IMR-90 (cell line): ENCODE measurements around the gene IL1F10. TPM values are rescaled to one million over a fixed set of nuclear protein-coding genes. Genes with fewer than 3 reads are reported as not detected.

ENCODE experiments used
- ATAC-seq: fragments of 200-7000 bp; cut with Tn5 transposase; 2 replicates; pipeline ENCODE4 v1.9.1; 2020; ENCODE audit warnings: low read depth, mild to moderate bottlenecking, moderate library complexity
- BruUV-seq: library from RNA; stranded (reverse); fragments of 400-500 nt; replicated peaks from 2 replicates; lab custom pipeline; 2021; lab: Mats Ljungman, UMichigan
- CTCF ChIA-PET: fragments of 300-600 bp; formaldehyde crosslinking; extraction: SDS; loops from one replicate; lab custom pipeline; 2021; ENCODE audit warnings: antibody characterized with exemption; lab: Yijun Ruan, JAX
- POLR2A ChIA-PET: fragments of 300-600 bp; sonication (Branson Sonifier 250); formaldehyde crosslinking; loops from one replicate; lab custom pipeline; 2022; ENCODE audit warnings: antibody characterized with exemption; ENCODE audit not compliant: unreplicated experiment; lab: Charles Lee
- DNase-seq: peaks from one replicate; pipeline ENCODE4 v3.0.0; 2013
- H2AFZ ChIP-seq: replicated peaks from 2 replicates; pipeline ENCODE3; 2013; ENCODE audit warnings: low read length, mild to moderate bottlenecking; ENCODE audit not compliant: poor library complexity
- H2AK5ac ChIP-seq: 2 replicates; pipeline ENCODE4 v1.6.1; 2013; ENCODE audit warnings: low read depth, low read length, inconsistent platforms
- H2AK9ac ChIP-seq: replicated peaks from 2 replicates; pipeline ENCODE3; 2013; ENCODE audit warnings: mild to moderate bottlenecking, low read depth, low read length, moderate library complexity; ENCODE audit not compliant: poor library complexity
- H2BK120ac ChIP-seq: 2 replicates; pipeline ENCODE4 v1.6.1; 2013; ENCODE audit warnings: low read depth, low read length, inconsistent platforms
- H2BK15ac ChIP-seq: 3 replicates; pipeline ENCODE4 v1.6.1; 2013; ENCODE audit warnings: low read depth, low read length, inconsistent platforms
- H2BK20ac ChIP-seq: 2 replicates; pipeline ENCODE4 v1.6.1; 2013; ENCODE audit warnings: low read depth, mild to moderate bottlenecking, inconsistent platforms, low read length, moderate library complexity
- H2BK5ac ChIP-seq: 2 replicates; pipeline ENCODE4 v1.6.1; 2013; ENCODE audit warnings: mild to moderate bottlenecking, low read depth, low read length, inconsistent platforms; ENCODE audit not compliant: poor library complexity, severe bottlenecking
- H3K14ac ChIP-seq: replicated peaks from 2 replicates; pipeline ENCODE4 v1.6.1; 2013; ENCODE audit warnings: low read depth, low read length, inconsistent platforms
- H3K18ac ChIP-seq: 2 replicates; pipeline ENCODE4 v1.6.1; 2013; ENCODE audit warnings: low read depth, low read length, control low read depth
- H3K23ac ChIP-seq: 2 replicates; pipeline ENCODE4 v1.6.1; 2013; ENCODE audit warnings: low read depth, low read length, inconsistent platforms
- H3K27ac ChIP-seq: 2 replicates; pipeline ENCODE4 v1.5.1; 2013; ENCODE audit warnings: mild to moderate bottlenecking, control low read depth, low read length; ENCODE audit not compliant: insufficient read depth
- H3K27me3 ChIP-seq: 2 replicates; pipeline ENCODE4 v1.6.1; 2013; ENCODE audit warnings: low read length; ENCODE audit not compliant: control insufficient read depth, insufficient read depth
- H3K36me3 ChIP-seq: 2 replicates; pipeline ENCODE4 v1.6.1; 2013; ENCODE audit warnings: low read length, mixed read lengths; ENCODE audit not compliant: control insufficient read depth, insufficient read depth
- H3K4ac ChIP-seq: 2 replicates; pipeline ENCODE4 v1.6.1; 2013; ENCODE audit warnings: low read depth, low read length, inconsistent platforms
- H3K4me1 ChIP-seq: 2 replicates; pipeline ENCODE4 v1.6.1; 2013; ENCODE audit warnings: low read length, mixed read lengths; ENCODE audit not compliant: control insufficient read depth, insufficient read depth
- H3K4me2 ChIP-seq: 2 replicates; pipeline ENCODE4 v1.6.1; 2013; ENCODE audit warnings: low read depth, mild to moderate bottlenecking, control low read depth, low read length, moderate library complexity
- H3K4me3 ChIP-seq: 2 replicates; pipeline ENCODE4 v1.5.1; 2013; ENCODE audit warnings: low read depth, mild to moderate bottlenecking, control low read depth, low read length, moderate library complexity; ENCODE audit not compliant: insufficient read depth
- H3K56ac ChIP-seq: 2 replicates; pipeline ENCODE4 v1.6.1; 2013; ENCODE audit warnings: low read length, inconsistent platforms; ENCODE audit not compliant: insufficient read depth; ENCODE audit errors: extremely low read depth
- H3K79me1 ChIP-seq, 2 experiments: 2 replicates each; pipeline ENCODE4 v1.6.1; 2013; ENCODE audit warnings: low read length in 2 of 2, inconsistent platforms in 1 of 2, low read depth in 1 of 2
- H3K9ac ChIP-seq: 2 replicates; pipeline ENCODE4 v1.6.1; 2013; ENCODE audit warnings: low read depth, low read length, control low read depth
- H3K9me1 ChIP-seq: 2 replicates; pipeline ENCODE4 v1.6.1; 2013; ENCODE audit warnings: low read length, inconsistent platforms; ENCODE audit not compliant: insufficient read depth
- H3K9me3 ChIP-seq: 2 replicates; pipeline ENCODE4 v1.6.1; 2013; ENCODE audit warnings: low read length; ENCODE audit not compliant: control insufficient read depth, insufficient read depth
- H4K20me1 ChIP-seq: 2 replicates; pipeline ENCODE4 v1.6.1; 2013; ENCODE audit warnings: low read length, inconsistent platforms; ENCODE audit not compliant: insufficient read depth
- H4K5ac ChIP-seq: 2 replicates; pipeline ENCODE4 v1.6.1; 2013; ENCODE audit warnings: mild to moderate bottlenecking, low read depth, low read length, control low read depth
- H4K8ac ChIP-seq, 2 experiments: 2 replicates each; pipeline ENCODE4 v1.6.1; 2013; ENCODE audit warnings: low read depth in 2 of 2, low read length in 2 of 2, control low read depth in 1 of 2, inconsistent platforms in 1 of 2
- H4K91ac ChIP-seq: 2 replicates; pipeline ENCODE4 v1.6.1; 2013; ENCODE audit warnings: low read depth, low read length, inconsistent platforms; ENCODE audit not compliant: insufficient read depth
- WGBS, 2 experiments: methylation state at CpG; one replicate each; pipeline versions ENCODE4 v1.1.5 to v1.1.7; 2013; ENCODE audit warnings: missing lambda C conversion rate in 2 of 2; ENCODE audit not compliant: insufficient read length in 1 of 2; ENCODE audit errors: extremely low coverage in 2 of 2; 5-methylcytosine and 5-hydroxymethylcytosine counted together
- dilution Hi-C: fragments of 300-500 bp; cut with HindIII; formaldehyde crosslinking; loops from one replicate; pipeline ENCODE4 v1.14.3; 2018; ENCODE audit warnings: low sequenced_read_pairs; ENCODE audit not compliant: unreplicated experiment
- in situ Hi-C: fragments of 300-500 bp; cut with MboI; formaldehyde crosslinking; loops from 3 replicates; pipeline ENCODE4 v1.14.3; 2019; ENCODE audit warnings: low sequenced_read_pairs, inconsistent platforms, mixed read lengths
- intact Hi-C: fragments of 100-400 bp; cut with micrococcal nuclease; formaldehyde crosslinking; loops from 2 replicates; pipeline ENCODE4 v1.10.0; 2022
- polyA plus RNA-seq, 3 experiments: library from polyadenylated mRNA; depleted of rRNA; stranded (reverse); fragments of >200 nt; gene quantifications; 2 replicates each; pipeline ENCODE4 v1.2.3, GENCODE V29; 2012; ENCODE audit warnings: low replicate concordance in 1 of 3
- total RNA-seq: library from RNA; depleted of rRNA; stranded (reverse); fragments of >200 nt; gene quantifications from 2 replicates; pipeline ENCODE4 v1.2.3, GENCODE V29; 2012
- TF ChIP-seq, protein P1 (sequence below): conservative IDR thresholded peaks from 2 replicates; pipeline ENCODE4 v1.5.1; 2012; ENCODE audit warnings: mild to moderate bottlenecking, low read depth, low read length, improper control_type of control experiment

Gene IL1F10
- total and polyA plus RNA-seq, 2 of the 4 experiments (the other 2 are of a cell fraction): not detected

DNA sequence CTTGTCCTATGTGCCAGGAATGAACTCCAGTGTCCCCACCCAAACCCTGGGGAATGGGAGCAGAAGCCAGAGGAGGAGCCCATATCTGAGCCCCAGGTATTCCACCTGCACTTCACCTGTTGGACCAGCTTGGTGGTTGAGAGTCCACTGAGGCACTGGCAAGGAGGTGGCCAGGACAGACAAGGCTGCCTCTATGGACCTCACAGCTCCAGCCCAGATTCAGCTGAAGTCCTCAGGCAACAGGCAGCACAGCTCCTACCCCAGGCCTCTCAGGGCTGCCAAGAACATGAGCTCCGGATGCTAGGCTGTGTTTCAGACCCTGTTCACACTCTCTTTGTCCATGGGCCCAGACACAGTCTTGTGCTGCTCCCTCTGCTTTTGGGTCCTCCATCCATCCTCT lies 2.9 kb upstream of the IL1F10 start:
- Histone ChIP-seq H3K79me1 (no peaks in the 10 kb centered on the region), H3K9ac (no peak overlapping the region), H4K91ac (no peak overlapping the region), H4K8ac (no peak overlapping the region), H3K18ac (no peak overlapping the region), H2AK9ac (no peak overlapping the region), H3K4ac (no peak overlapping the region), H3K14ac (no peak overlapping the region), H3K36me3 (no peaks in the 10 kb centered on the region), H2BK120ac (no peak overlapping the region), H2BK20ac (no peak overlapping the region), H3K23ac (no peak overlapping the region), H4K5ac (no peak overlapping the region), H3K56ac (no peak overlapping the region), H2BK5ac (no peak overlapping the region), H3K9me1 (no peaks in the 10 kb centered on the region), H3K9me3 (no peaks in the 10 kb centered on the region), H3K4me3 (no peak overlapping the region), H2AK5ac (no peak overlapping the region), H4K20me1 (no peaks in the 10 kb centered on the region), H2BK15ac (no peak overlapping the region), H2AFZ (no peak overlapping the region), H3K4me2 (no peak overlapping the region), H3K4me1 (no peaks in the 10 kb centered on the region), H3K27ac (no peak overlapping the region), H3K27me3 (peaks cover 3% of the 10 kb centered on the region)
- ATAC-seq: no peak
- no TSS peak for BruUV-seq
- ChIA-PET CTCF (no interaction called here), POLR2A (no interaction called here)
- in situ Hi-C loops (no loop called here), intact Hi-C loops (no loop called here), dilution Hi-C loops (no loop called here)
- no CpG with 5 or more reads among the region's 1 CpG for WGBS, 2 experiments
- TF ChIP-seq, protein P1, sequence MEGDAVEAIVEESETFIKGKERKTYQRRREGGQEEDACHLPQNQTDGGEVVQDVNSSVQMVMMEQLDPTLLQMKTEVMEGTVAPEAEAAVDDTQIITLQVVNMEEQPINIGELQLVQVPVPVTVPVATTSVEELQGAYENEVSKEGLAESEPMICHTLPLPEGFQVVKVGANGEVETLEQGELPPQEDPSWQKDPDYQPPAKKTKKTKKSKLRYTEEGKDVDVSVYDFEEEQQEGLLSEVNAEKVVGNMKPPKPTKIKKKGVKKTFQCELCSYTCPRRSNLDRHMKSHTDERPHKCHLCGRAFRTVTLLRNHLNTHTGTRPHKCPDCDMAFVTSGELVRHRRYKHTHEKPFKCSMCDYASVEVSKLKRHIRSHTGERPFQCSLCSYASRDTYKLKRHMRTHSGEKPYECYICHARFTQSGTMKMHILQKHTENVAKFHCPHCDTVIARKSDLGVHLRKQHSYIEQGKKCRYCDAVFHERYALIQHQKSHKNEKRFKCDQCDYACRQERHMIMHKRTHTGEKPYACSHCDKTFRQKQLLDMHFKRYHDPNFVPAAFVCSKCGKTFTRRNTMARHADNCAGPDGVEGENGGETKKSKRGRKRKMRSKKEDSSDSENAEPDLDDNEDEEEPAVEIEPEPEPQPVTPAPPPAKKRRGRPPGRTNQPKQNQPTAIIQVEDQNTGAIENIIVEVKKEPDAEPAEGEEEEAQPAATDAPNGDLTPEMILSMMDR: no peak
- DNase-seq: no peak
